ENCODE measurements around the gene VAT1L.

DNA sequence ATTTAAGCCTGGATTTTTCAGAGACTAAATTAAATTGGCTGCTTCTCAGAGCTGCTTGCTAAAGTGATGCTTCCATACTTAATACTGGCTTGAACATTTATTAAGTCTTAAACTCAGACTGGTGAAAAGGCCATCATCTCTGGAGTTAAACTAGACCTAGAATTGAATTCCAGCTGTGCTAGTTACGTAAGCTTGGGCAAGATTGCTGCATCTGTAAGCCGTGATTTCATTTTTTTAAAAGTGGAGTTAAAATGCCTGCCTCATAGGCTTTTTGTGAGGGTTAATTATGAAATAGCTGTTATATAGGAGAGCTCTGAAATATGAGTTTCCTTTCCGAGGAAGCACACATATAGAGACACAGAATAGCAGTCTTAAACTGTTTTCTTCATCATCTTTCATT, 84.7 kb downstream of the VAT1L start:
- TF ChIP-seq GABPB1 (CRISPR knock-in tag; IDR thresholded peaks at IDR 0.05) (no peak), NR1H2 (CRISPR knock-in tag; IDR thresholded peaks at IDR 0.05) (no peak), ZNF423 (CRISPR knock-in tag; IDR thresholded peaks at IDR 0.05) (no peak), ZNF138 (CRISPR knock-in tag; conservative IDR thresholded peaks at IDR 0.05) (no peak)
- TF ChIP-seq, protein P1, sequence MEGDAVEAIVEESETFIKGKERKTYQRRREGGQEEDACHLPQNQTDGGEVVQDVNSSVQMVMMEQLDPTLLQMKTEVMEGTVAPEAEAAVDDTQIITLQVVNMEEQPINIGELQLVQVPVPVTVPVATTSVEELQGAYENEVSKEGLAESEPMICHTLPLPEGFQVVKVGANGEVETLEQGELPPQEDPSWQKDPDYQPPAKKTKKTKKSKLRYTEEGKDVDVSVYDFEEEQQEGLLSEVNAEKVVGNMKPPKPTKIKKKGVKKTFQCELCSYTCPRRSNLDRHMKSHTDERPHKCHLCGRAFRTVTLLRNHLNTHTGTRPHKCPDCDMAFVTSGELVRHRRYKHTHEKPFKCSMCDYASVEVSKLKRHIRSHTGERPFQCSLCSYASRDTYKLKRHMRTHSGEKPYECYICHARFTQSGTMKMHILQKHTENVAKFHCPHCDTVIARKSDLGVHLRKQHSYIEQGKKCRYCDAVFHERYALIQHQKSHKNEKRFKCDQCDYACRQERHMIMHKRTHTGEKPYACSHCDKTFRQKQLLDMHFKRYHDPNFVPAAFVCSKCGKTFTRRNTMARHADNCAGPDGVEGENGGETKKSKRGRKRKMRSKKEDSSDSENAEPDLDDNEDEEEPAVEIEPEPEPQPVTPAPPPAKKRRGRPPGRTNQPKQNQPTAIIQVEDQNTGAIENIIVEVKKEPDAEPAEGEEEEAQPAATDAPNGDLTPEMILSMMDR (IDR thresholded peaks at IDR 0.05) = no peak
- TF ChIP-seq, protein P2, sequence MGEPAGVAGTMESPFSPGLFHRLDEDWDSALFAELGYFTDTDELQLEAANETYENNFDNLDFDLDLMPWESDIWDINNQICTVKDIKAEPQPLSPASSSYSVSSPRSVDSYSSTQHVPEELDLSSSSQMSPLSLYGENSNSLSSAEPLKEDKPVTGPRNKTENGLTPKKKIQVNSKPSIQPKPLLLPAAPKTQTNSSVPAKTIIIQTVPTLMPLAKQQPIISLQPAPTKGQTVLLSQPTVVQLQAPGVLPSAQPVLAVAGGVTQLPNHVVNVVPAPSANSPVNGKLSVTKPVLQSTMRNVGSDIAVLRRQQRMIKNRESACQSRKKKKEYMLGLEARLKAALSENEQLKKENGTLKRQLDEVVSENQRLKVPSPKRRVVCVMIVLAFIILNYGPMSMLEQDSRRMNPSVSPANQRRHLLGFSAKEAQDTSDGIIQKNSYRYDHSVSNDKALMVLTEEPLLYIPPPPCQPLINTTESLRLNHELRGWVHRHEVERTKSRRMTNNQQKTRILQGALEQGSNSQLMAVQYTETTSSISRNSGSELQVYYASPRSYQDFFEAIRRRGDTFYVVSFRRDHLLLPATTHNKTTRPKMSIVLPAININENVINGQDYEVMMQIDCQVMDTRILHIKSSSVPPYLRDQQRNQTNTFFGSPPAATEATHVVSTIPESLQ (CRISPR knock-in tag; IDR thresholded peaks at IDR 0.05) = no peak
- TF ChIP-seq, protein P3, sequence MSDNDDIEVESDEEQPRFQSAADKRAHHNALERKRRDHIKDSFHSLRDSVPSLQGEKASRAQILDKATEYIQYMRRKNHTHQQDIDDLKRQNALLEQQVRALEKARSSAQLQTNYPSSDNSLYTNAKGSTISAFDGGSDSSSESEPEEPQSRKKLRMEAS (CRISPR knock-in tag; IDR thresholded peaks at IDR 0.05) = no peak
- TF ChIP-seq, protein P4, sequence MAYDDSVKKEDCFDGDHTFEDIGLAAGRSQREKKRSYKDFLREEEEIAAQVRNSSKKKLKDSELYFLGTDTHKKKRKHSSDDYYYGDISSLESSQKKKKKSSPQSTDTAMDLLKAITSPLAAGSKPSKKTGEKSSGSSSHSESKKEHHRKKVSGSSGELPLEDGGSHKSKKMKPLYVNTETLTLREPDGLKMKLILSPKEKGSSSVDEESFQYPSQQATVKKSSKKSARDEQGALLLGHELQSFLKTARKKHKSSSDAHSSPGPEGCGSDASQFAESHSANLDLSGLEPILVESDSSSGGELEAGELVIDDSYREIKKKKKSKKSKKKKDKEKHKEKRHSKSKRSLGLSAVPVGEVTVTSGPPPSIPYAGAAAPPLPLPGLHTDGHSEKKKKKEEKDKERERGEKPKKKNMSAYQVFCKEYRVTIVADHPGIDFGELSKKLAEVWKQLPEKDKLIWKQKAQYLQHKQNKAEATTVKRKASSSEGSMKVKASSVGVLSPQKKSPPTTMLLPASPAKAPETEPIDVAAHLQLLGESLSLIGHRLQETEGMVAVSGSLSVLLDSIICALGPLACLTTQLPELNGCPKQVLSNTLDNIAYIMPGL (CRISPR knock-in tag; IDR thresholded peaks at IDR 0.05) = no peak
